K562 (cell line): Measurements from ENCODE around the gene SLC6A6. TPM values are rescaled to one million over a fixed set of nuclear protein-coding genes. Genes with fewer than 3 reads are reported as not detected.

Experiments used
- ARID1B ChIP-seq: fragments of 450-650 bp; IDR thresholded peaks from 2 replicates; pipeline ENCODE4 v1.6.1; 2016; ENCODE audit warnings: antibody characterized with exemption, mild to moderate bottlenecking, inconsistent platforms
- CBFA2T3 ChIP-seq: fragments of 450-650 bp; IDR thresholded peaks from 2 replicates; pipeline ENCODE4 v1.6.1; 2017
- GABPB1 ChIP-seq: sonication (generic); formaldehyde crosslinking; IDR thresholded peaks from 2 replicates; pipeline ENCODE4 v1.8.0; 2022; ENCODE audit warnings: mild to moderate bottlenecking, missing genetic modification reagents
- GATA2 ChIP-seq: sonication (generic); formaldehyde crosslinking; IDR thresholded peaks from 2 replicates; pipeline ENCODE4 v1.4.0; 2020; ENCODE audit warnings: mild to moderate bottlenecking, missing genetic modification reagents
- HNRNPL ChIP-seq: fragments of 200-400 bp; formaldehyde crosslinking; IDR thresholded peaks from 2 replicates; pipeline ENCODE4 v1.6.1; 2017; ENCODE audit warnings: low read depth, mild to moderate bottlenecking, low read length
- MXI1 ChIP-seq: IDR thresholded peaks from 2 replicates; pipeline ENCODE4 v1.6.1; 2011; ENCODE audit warnings: low read depth, mild to moderate bottlenecking, improper control_type of control experiment, low read length
- TARDBP ChIP-seq: fragments of 450-650 bp; IDR thresholded peaks from 2 replicates; pipeline ENCODE4 v1.6.1; 2016
- TFAP4 ChIP-seq: sonication (generic); formaldehyde crosslinking; IDR thresholded peaks from 2 replicates; pipeline ENCODE4 v1.8.0; 2022; ENCODE audit warnings: missing genetic modification reagents, mild to moderate bottlenecking, moderate library complexity, borderline replicate concordance
- ZBTB26 ChIP-seq: fragments of 450-650 bp; formaldehyde crosslinking; IDR thresholded peaks from 2 replicates; pipeline ENCODE4 v1.4.0; 2022; ENCODE audit warnings: missing genetic modification characterization
- ZNF134 ChIP-seq: fragments of 250-450 bp; sonication (Bioruptor Pico); conservative IDR thresholded peaks from 2 replicates; pipeline ENCODE4 v1.4.0; 2020
- ZNF197 ChIP-seq: fragments of 200-800 bp; sonication (Bioruptor generic); IDR thresholded peaks from 2 replicates; pipeline ENCODE4 v1.6.1; 2016; ENCODE audit warnings: low read depth, missing genetic modification characterization, missing compliant biosample characterization
- ZNF239 ChIP-seq: fragments of 250-450 bp; sonication (Bioruptor Pico); IDR thresholded peaks from 2 replicates; pipeline ENCODE4 v1.4.0; 2020; ENCODE audit warnings: mild to moderate bottlenecking
- ZNF668 ChIP-seq: fragments of 250-450 bp; sonication (Bioruptor Pico); IDR thresholded peaks from 2 replicates; pipeline ENCODE4 v1.8.0; 2022; ENCODE audit warnings: mild to moderate bottlenecking, inconsistent platforms
- polyA plus RNA-seq, 8 experiments: library from polyadenylated mRNA; depleted of rRNA in 4 of 8; stranded (reverse) in 5 of 8; unstranded in 3 of 8; fragments of >200 nt; fragmentation: Nextera tagmentation in 2 of 8; fragmentation: Illumina TruSeq in 1 of 8; extraction: Ambion mirVana in 2 of 8; extraction: Trizol in 1 of 8; gene quantifications; 2 replicates each; pipeline versions ENCODE4 v1.2.1 to v1.2.3, GENCODE V29; 2011 to 2014; ENCODE audit warnings: inconsistent platforms in 1 of 8, missing spikeins in 1 of 8
- total RNA-seq, 7 experiments: library from RNA; depleted of rRNA in 6 of 7; stranded (reverse); fragments of >200 nt in 6 of 7; fragmentation: Illumina TruSeq in 2 of 7; extraction: Trizol in 2 of 7; gene quantifications; 2 replicates each; pipeline versions ENCODE4 v1.2.1 to v1.2.3, GENCODE V29; 2011 to 2021; ENCODE audit warnings: low replicate concordance in 1 of 7
- TF ChIP-seq, protein P1 (sequence below): sonication (generic); formaldehyde crosslinking; IDR thresholded peaks from 2 replicates; pipeline ENCODE4 v1.8.0; 2022; ENCODE audit warnings: mild to moderate bottlenecking, missing genetic modification reagents
- TF ChIP-seq, protein P2 (sequence below): fragments of 450-650 bp; IDR thresholded peaks from 2 replicates; pipeline ENCODE4 v1.6.1; 2016; ENCODE audit warnings: low read depth

SLC6A6 gene
- total and polyA plus RNA-seq, 9 of the 15 experiments (the other 6 are each of a cell fraction or from before 2014, with no cell fraction given): 12.3 to 203 (median 93.2) TPM

GRCh38 chr3:14430053-14430452 is 27.6 kb downstream of the SLC6A6 start (continued):
- TF ChIP-seq ZBTB26 (CRISPR knock-in tag) (no peak), ZNF134 (CRISPR knock-in tag) (no peak), HNRNPL (no peak), CBFA2T3 (peak; percentile 67), GABPB1 (CRISPR knock-in tag) (no peak), ZNF668 (CRISPR knock-in tag) (no peak), ZNF197 (CRISPR knock-in tag) (no peak), GATA2 (peak; percentile 43; the same call in 1 of the 2 replicates), ZNF239 (CRISPR knock-in tag) (no peak), ARID1B (peak; percentile 79), MXI1 (peak; percentile 34; the same call in 1 of the 2 replicates), TARDBP (no peak), TFAP4 (no peak; the same call in 1 of the 2 replicates)
- TF ChIP-seq, protein P1, sequence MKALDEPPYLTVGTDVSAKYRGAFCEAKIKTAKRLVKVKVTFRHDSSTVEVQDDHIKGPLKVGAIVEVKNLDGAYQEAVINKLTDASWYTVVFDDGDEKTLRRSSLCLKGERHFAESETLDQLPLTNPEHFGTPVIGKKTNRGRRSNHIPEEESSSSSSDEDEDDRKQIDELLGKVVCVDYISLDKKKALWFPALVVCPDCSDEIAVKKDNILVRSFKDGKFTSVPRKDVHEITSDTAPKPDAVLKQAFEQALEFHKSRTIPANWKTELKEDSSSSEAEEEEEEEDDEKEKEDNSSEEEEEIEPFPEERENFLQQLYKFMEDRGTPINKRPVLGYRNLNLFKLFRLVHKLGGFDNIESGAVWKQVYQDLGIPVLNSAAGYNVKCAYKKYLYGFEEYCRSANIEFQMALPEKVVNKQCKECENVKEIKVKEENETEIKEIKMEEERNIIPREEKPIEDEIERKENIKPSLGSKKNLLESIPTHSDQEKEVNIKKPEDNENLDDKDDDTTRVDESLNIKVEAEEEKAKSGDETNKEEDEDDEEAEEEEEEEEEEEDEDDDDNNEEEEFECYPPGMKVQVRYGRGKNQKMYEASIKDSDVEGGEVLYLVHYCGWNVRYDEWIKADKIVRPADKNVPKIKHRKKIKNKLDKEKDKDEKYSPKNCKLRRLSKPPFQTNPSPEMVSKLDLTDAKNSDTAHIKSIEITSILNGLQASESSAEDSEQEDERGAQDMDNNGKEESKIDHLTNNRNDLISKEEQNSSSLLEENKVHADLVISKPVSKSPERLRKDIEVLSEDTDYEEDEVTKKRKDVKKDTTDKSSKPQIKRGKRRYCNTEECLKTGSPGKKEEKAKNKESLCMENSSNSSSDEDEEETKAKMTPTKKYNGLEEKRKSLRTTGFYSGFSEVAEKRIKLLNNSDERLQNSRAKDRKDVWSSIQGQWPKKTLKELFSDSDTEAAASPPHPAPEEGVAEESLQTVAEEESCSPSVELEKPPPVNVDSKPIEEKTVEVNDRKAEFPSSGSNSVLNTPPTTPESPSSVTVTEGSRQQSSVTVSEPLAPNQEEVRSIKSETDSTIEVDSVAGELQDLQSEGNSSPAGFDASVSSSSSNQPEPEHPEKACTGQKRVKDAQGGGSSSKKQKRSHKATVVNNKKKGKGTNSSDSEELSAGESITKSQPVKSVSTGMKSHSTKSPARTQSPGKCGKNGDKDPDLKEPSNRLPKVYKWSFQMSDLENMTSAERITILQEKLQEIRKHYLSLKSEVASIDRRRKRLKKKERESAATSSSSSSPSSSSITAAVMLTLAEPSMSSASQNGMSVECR (CRISPR knock-in tag): no peak
- TF ChIP-seq, protein P2, sequence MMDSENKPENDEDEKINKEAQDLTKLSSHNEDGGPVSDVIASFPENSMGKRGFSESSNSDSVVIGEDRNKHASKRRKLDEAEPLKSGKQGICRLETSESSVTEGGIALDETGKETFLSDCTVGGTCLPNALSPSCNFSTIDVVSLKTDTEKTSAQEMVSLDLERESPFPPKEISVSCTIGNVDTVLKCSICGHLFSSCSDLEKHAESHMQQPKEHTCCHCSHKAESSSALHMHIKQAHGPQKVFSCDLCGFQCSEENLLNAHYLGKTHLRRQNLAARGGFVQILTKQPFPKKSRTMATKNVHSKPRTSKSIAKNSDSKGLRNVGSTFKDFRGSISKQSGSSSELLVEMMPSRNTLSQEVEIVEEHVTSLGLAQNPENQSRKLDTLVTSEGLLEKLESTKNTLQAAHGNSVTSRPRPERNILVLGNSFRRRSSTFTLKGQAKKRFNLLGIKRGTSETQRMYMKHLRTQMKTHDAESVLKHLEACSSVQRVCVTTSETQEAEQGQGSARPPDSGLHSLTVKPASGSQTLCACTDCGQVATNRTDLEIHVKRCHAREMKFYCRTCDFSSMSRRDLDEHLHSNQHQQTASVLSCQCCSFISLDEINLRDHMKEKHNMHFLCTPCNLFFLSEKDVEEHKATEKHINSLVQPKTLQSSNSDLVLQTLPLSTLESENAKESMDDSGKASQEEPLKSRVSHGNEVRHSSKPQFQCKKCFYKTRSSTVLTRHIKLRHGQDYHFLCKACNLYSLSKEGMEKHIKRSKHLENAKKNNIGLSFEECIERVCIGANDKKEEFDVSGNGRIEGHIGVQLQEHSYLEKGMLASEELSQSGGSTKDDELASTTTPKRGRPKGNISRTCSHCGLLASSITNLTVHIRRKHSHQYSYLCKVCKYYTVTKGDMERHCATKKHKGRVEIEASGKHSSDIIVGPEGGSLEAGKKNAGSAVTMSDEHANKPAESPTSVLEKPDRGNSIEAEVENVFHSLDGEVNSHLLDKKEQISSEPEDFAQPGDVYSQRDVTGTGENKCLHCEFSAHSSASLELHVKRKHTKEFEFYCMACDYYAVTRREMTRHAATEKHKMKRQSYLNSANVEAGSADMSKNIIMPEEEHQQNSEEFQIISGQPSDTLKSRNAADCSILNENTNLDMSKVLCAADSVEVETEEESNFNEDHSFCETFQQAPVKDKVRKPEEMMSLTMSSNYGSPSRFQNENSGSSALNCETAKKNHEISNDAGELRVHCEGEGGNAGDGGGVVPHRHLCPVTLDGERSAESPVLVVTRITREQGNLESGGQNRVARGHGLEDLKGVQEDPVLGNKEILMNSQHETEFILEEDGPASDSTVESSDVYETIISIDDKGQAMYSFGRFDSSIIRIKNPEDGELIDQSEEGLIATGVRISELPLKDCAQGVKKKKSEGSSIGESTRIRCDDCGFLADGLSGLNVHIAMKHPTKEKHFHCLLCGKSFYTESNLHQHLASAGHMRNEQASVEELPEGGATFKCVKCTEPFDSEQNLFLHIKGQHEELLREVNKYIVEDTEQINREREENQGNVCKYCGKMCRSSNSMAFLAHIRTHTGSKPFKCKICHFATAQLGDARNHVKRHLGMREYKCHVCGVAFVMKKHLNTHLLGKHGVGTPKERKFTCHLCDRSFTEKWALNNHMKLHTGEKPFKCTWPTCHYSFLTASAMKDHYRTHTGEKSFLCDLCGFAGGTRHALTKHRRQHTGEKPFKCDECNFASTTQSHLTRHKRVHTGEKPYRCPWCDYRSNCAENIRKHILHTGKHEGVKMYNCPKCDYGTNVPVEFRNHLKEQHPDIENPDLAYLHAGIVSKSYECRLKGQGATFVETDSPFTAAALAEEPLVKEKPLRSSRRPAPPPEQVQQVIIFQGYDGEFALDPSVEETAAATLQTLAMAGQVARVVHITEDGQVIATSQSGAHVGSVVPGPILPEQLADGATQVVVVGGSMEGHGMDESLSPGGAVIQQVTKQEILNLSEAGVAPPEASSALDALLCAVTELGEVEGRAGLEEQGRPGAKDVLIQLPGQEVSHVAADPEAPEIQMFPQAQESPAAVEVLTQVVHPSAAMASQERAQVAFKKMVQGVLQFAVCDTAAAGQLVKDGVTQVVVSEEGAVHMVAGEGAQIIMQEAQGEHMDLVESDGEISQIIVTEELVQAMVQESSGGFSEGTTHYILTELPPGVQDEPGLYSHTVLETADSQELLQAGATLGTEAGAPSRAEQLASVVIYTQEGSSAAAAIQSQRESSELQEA: no peak
